B cell (primary cell): ENCODE measurements around the gene IGF1R. TPM values are rescaled to one million over a fixed set of nuclear protein-coding genes. Genes with fewer than 3 reads are reported as not detected.

Source experiments
- ATAC-seq: fragments of 200-7000 bp; cut with Tn5 transposase; one replicate; pipeline ENCODE4 v1.10.0; 2021; ENCODE audit warnings: low read depth, mild to moderate bottlenecking, moderate number of reproducible peaks, moderate library complexity
- CTCF ChIA-PET: fragments of 350-600 bp; sonication (Branson Sonifier 250); formaldehyde crosslinking; loops from one replicate; lab custom pipeline; 2021; ENCODE audit warnings: antibody characterized with exemption, inconsistent platforms; lab: Charles Lee
- POLR2A ChIA-PET: fragments of 350-600 bp; sonication (Branson Sonifier 250); formaldehyde crosslinking; loops from one replicate; lab custom pipeline; 2021; ENCODE audit warnings: antibody characterized with exemption; lab: Charles Lee
- DNase-seq: peaks from one replicate; pipeline ENCODE4 v3.0.0; 2013
- H2AFZ ChIP-seq: 2 replicates; pipeline ENCODE4 v1.6.1; 2012; ENCODE audit warnings: mild to moderate bottlenecking, low read depth, low read length; ENCODE audit not compliant: insufficient read depth, poor library complexity, severe bottlenecking
- H3K27ac ChIP-seq, 2 donors: 1 replicate in 1 of 2; 2 replicates in 1 of 2; pipeline ENCODE4 v1.5.1; 2012 to 2013; ENCODE audit warnings: low read length in 2 of 2, mild to moderate bottlenecking in 2 of 2, moderate library complexity in 1 of 2
- H3K27me3 ChIP-seq, 4 experiments: fragments of 200-600 bp in 1 of 4; sonication (generic) in 1 of 4; replicated peaks in 1 of 4; 1 replicate in 2 of 4; 2 replicates in 2 of 4; pipeline versions ENCODE4 v1.6.1 to v1.7.0; 2013 to 2016; ENCODE audit warnings: low read length in 3 of 4, mild to moderate bottlenecking in 2 of 4, mixed read lengths in 1 of 4, moderate library complexity in 1 of 4; ENCODE audit not compliant: insufficient read depth in 4 of 4, control insufficient read depth in 3 of 4; ENCODE audit errors: control extremely low read depth in 1 of 4
- H3K36me3 ChIP-seq, 2 experiments: replicated peaks in 1 of 2; 1 replicate in 1 of 2; 2 replicates in 1 of 2; pipeline versions ENCODE4 v1.6.1 to v1.7.1; 2013; ENCODE audit warnings: low read length in 1 of 2; ENCODE audit not compliant: insufficient read depth in 2 of 2, control insufficient read depth in 1 of 2; ENCODE audit errors: control extremely low read depth in 1 of 2, extremely low read depth in 1 of 2
- H3K4me1 ChIP-seq, 2 donors: fragments of 200-600 bp in 1 of 2; sonication (generic) in 1 of 2; 1 replicate in 1 of 2; 2 replicates in 1 of 2; pipeline versions ENCODE4 v1.5.1 to v1.6.1; 2013 to 2017; ENCODE audit warnings: low read length in 2 of 2; ENCODE audit not compliant: control insufficient read depth in 2 of 2, insufficient read depth in 2 of 2
- H3K4me2 ChIP-seq: replicated peaks from 2 replicates; pipeline ENCODE3; 2012; ENCODE audit warnings: mild to moderate bottlenecking, low read depth, low read length; ENCODE audit not compliant: poor library complexity, severe bottlenecking
- H3K4me3 ChIP-seq, 5 experiments: fragments of 200-600 bp in 1 of 5; sonication (generic) in 1 of 5; 1 replicate in 3 of 5; 2 replicates in 2 of 5; pipeline versions ENCODE4 v1.5.1 to v1.7.0; 2011 to 2016; ENCODE audit warnings: low read length in 4 of 5, mild to moderate bottlenecking in 4 of 5, low read depth in 2 of 5, control low read depth in 1 of 5, moderate library complexity in 1 of 5; ENCODE audit not compliant: insufficient read depth in 1 of 5; ENCODE audit errors: control extremely low read depth in 1 of 5, extremely low read depth in 1 of 5
- H3K79me2 ChIP-seq: fragments of 200-600 bp; sonication (generic); one replicate; pipeline ENCODE4 v1.6.0; 2016; ENCODE audit warnings: low read length; ENCODE audit not compliant: control insufficient read depth, insufficient read depth
- H3K9ac ChIP-seq: fragments of 200-600 bp; sonication (generic); 2 replicates; pipeline ENCODE4 v1.6.1; 2017; ENCODE audit warnings: mild to moderate bottlenecking, low read length, moderate library complexity
- H3K9me3 ChIP-seq, 3 donors: one replicate each; pipeline versions ENCODE4 v1.6.1 to v1.7.1; 2013; ENCODE audit warnings: low read length in 2 of 3; ENCODE audit not compliant: control insufficient read depth in 2 of 3, insufficient read depth in 1 of 3; ENCODE audit errors: control extremely low read depth in 1 of 3
- H4K20me1 ChIP-seq: 2 replicates; pipeline ENCODE4 v1.6.0; 2012; ENCODE audit warnings: mild to moderate bottlenecking, low read length; ENCODE audit not compliant: insufficient read depth, control insufficient read depth, poor library complexity, severe bottlenecking
- H3K27ac Mint-ChIP-seq: one replicate; pipeline ENCODE4 v1.8.0; 2021; ENCODE audit warnings: mixed read lengths
- H3K27me3 Mint-ChIP-seq: one replicate; pipeline ENCODE4 v1.8.0; 2021; ENCODE audit warnings: mixed read lengths
- H3K4me1 Mint-ChIP-seq: one replicate; pipeline ENCODE4 v1.8.0; 2021; ENCODE audit warnings: mixed read lengths
- H3K4me3 Mint-ChIP-seq: one replicate; pipeline ENCODE4 v1.8.0; 2021; ENCODE audit warnings: mixed read lengths
- H3K9me3 Mint-ChIP-seq: one replicate; pipeline ENCODE4 v1.8.0; 2022; ENCODE audit warnings: mixed read lengths; ENCODE audit not compliant: insufficient read depth
- CTCF ChIP-seq: fragments of 200-600 bp; IDR thresholded peaks from one replicate; pipeline ENCODE4 v1.8.0; 2022; ENCODE audit warnings: antibody characterized with exemption, mild to moderate bottlenecking
- EZH2 ChIP-seq: IDR thresholded peaks from 2 replicates; pipeline ENCODE4 v1.6.1; 2012; ENCODE audit warnings: borderline replicate concordance, low read depth, mild to moderate bottlenecking, moderate library complexity, low read length; ENCODE audit not compliant: insufficient read depth, poor library complexity, severe bottlenecking
- WGBS: methylation state at CpG from one replicate; pipeline ENCODE4 v1.1.5; 2013; ENCODE audit warnings: missing lambda C conversion rate; ENCODE audit not compliant: insufficient coverage; 5-methylcytosine and 5-hydroxymethylcytosine counted together
- intact Hi-C: fragments of 100-400 bp; cut with micrococcal nuclease; formaldehyde crosslinking; loops from one replicate; pipeline ENCODE4 v1.10.0; 2022
- polyA plus RNA-seq: library from polyadenylated mRNA; depleted of rRNA; stranded (reverse); fragments of >200 nt; gene quantifications from 2 replicates; pipeline ENCODE4 v1.2.3, GENCODE V29; 2012
- small RNA-seq: library from RNA; depleted of rRNA; stranded (forward); fragments of <200 nt; gene quantifications from one replicate; pipeline ENCODE3, GENCODE V24; 2012; ENCODE audit warnings: low replicate concordance, low read depth; ENCODE audit not compliant: insufficient read length
- total RNA-seq, 2 donors: library from RNA; stranded (reverse); fragments of 120-200 nt in 1 of 2; gene quantifications; 1 replicate in 1 of 2; 2 replicates in 1 of 2; pipeline versions ENCODE4 v1.2.3 to v1.2.4, GENCODE V29; 2013 to 2022

Gene IGF1R
- total and polyA plus RNA-seq, 2 donors (not counting 1 experiment from before 2014, with no cell fraction given): 5.4 to 23.1 TPM

GRCh38 chr15:99010768-99011167, 362.4 kb downstream of the IGF1R start:
- Histone ChIP-seq H3K4me1 (peaks cover 0 to 4% of the 10 kb centered on the region in 2 donors), H4K20me1 (no peaks in the 10 kb centered on the region), H3K4me3 (no peak overlapping the region), H3K27ac (no peak overlapping the region), H2AFZ (no peak overlapping the region), H3K27me3 (peaks cover 0 to 9% (median 2%) of the 10 kb centered on the region in 4 experiments), H3K79me2 (no peaks in the 10 kb centered on the region), H3K36me3 (no peaks in the 10 kb centered on the region), H3K9ac (no peak overlapping the region), H3K4me2 (no peak overlapping the region), H3K9me3 (peaks cover 0 to 10% (median 0%) of the 10 kb centered on the region in 3 donors)
- ATAC-seq (no peak), DNase-seq (no peak)
- TF ChIP-seq EZH2 (no peak), CTCF (no peak)
- no peak overlapping the region for H3K27ac Mint-ChIP-seq
- no CpG with 5 or more reads among the region's 2 CpGs for WGBS
- CTCF ChIA-PET: no interaction called here
- POLR2A ChIA-PET: no interaction called here
- no peaks in the 10 kb centered on the region for H3K9me3 Mint-ChIP-seq
- intact Hi-C loops: no loop called here
- H3K4me3 Mint-ChIP-seq: no peak overlapping the region
- peaks cover 24% of the 10 kb centered on the region for H3K27me3 Mint-ChIP-seq
- peaks cover 2% of the 10 kb centered on the region for H3K4me1 Mint-ChIP-seq

Small RNA genes within 50 kb of the gene (small RNA-seq; reads per million reads assigned to genes)
- not detected for gene MIR4714
